Progenitor cell of endocrine pancreas (in vitro differentiated cells): Measurements from ENCODE around the gene ASS1. TPM values are rescaled to one million over a fixed set of nuclear protein-coding genes. Genes with fewer than 3 reads are reported as not detected.

Experiments
- DNase-seq: peaks from one replicate; pipeline ENCODE4 v3.0.0; 2021; ENCODE audit warnings: low spot score; ENCODE audit not compliant: unreplicated experiment
- H3K27ac Mint-ChIP-seq: 2 replicates; pipeline ENCODE4 v1.8.0; 2021; ENCODE audit warnings: mild to moderate bottlenecking, moderate library complexity, mixed read lengths
- H3K27me3 Mint-ChIP-seq: 2 replicates; pipeline ENCODE4 v1.8.0; 2021; ENCODE audit warnings: mixed read lengths
- H3K36me3 Mint-ChIP-seq: 2 replicates; pipeline ENCODE4 v1.8.0; 2022; ENCODE audit warnings: mixed read lengths; ENCODE audit not compliant: insufficient read depth
- H3K4me1 Mint-ChIP-seq: 2 replicates; pipeline ENCODE4 v1.8.0; 2021; ENCODE audit warnings: low read depth, mixed read lengths
- H3K4me3 Mint-ChIP-seq: 2 replicates; pipeline ENCODE4 v1.8.0; 2021; ENCODE audit warnings: low read depth, mild to moderate bottlenecking, moderate library complexity, mixed read lengths
- H3K9me3 Mint-ChIP-seq: 2 replicates; pipeline ENCODE4 v1.8.0; 2021; ENCODE audit warnings: low read depth, mixed read lengths
- CTCF ChIP-seq: fragments of 200-600 bp; sonication (generic); IDR thresholded peaks from one replicate; pipeline ENCODE4 v1.5.0; 2021; ENCODE audit warnings: antibody characterized with exemption, mild to moderate bottlenecking; ENCODE audit not compliant: unreplicated experiment
- total RNA-seq: library from RNA; stranded (reverse); gene quantifications from 2 replicates; pipeline ENCODE4 v1.2.1, GENCODE V29; 2021

Gene ASS1
- total RNA-seq, 1 donor from 2014 or later: 6.5 TPM

- Mint-ChIP-seq H3K9me3 (no peaks in the 10 kb centered on the region), H3K27me3 (peaks cover 16% of the 10 kb centered on the region), H3K4me1 (no peaks in the 10 kb centered on the region), H3K27ac (no peak overlapping the region), H3K36me3 (no peaks in the 10 kb centered on the region), H3K4me3 (no peak overlapping the region)
- DNase-seq: no peak
- TF ChIP-seq CTCF: no peak
Observed at GRCh38 chr9:130459151-130459550, 14.4 kb downstream of the ASS1 start.

- no peak overlapping the region for H3K27ac Mint-ChIP-seq
- peaks cover 16% of the 10 kb centered on the region for H3K27me3 Mint-ChIP-seq
- H3K4me1 Mint-ChIP-seq: no peaks in the 10 kb centered on the region
- no peaks in the 10 kb centered on the region for H3K36me3 Mint-ChIP-seq
- H3K4me3 Mint-ChIP-seq: no peak overlapping the region
- no peaks in the 10 kb centered on the region for H3K9me3 Mint-ChIP-seq
- DNase-seq: no peak
- TF ChIP-seq CTCF: no peak
Observed at GRCh38 chr9:130459941-130460669, 15.3 kb downstream of the ASS1 start.

GRCh38 chr9:130461218-130461630 lies 16.5 kb downstream of the ASS1 start:
- H3K27me3 Mint-ChIP-seq: peaks cover 16% of the 10 kb centered on the region

GRCh38 chr9:130461731-130462130 lies 17.0 kb downstream of the ASS1 start:
- H3K27me3 Mint-ChIP-seq: peaks cover 16% of the 10 kb centered on the region
- no peak for TF ChIP-seq CTCF
- H3K36me3 Mint-ChIP-seq: no peaks in the 10 kb centered on the region
- H3K4me3 Mint-ChIP-seq: no peak overlapping the region
- H3K4me1 Mint-ChIP-seq: no peaks in the 10 kb centered on the region
- DNase-seq: no peak
- no peak overlapping the region for H3K27ac Mint-ChIP-seq
- no peaks in the 10 kb centered on the region for H3K9me3 Mint-ChIP-seq

More at GRCh38 chr9:130461218-130461630, 16.5 kb downstream of the ASS1 start:
- no peak overlapping the region for H3K27ac Mint-ChIP-seq
- no peaks in the 10 kb centered on the region for H3K4me1 Mint-ChIP-seq
- H3K4me3 Mint-ChIP-seq: no peak overlapping the region
- DNase-seq: peak; percentile 80
- H3K9me3 Mint-ChIP-seq: no peaks in the 10 kb centered on the region
- TF ChIP-seq CTCF: peak; percentile 97
- no peaks in the 10 kb centered on the region for H3K36me3 Mint-ChIP-seq

- Mint-ChIP-seq H3K27me3 (peaks cover 22% of the 10 kb centered on the region), H3K27ac (no peak overlapping the region), H3K4me3 (no peak overlapping the region), H3K36me3 (no peaks in the 10 kb centered on the region), H3K9me3 (no peaks in the 10 kb centered on the region), H3K4me1 (peaks cover 6% of the 10 kb centered on the region)
- no peak for TF ChIP-seq CTCF
- no peak for DNase-seq
Observed at GRCh38 chr9:130462685-130463540, 18.2 kb downstream of the ASS1 start.
